GM18517 (cell line): Measurements from ENCODE around the gene CARHSP1.
"Not testable (repeated sequence)": the region's sequence is repeated elsewhere in the genome, so short reads cannot be mapped to it uniquely, and the experiment has no call there.

Experiments used
- ATAC-seq: cut with Tn5 transposase; IDR thresholded peaks from one replicate; pipeline ENCODE4 v1.9.1; 2021; ENCODE audit warnings: mild to moderate bottlenecking, moderate library complexity; ENCODE audit not compliant: unreplicated experiment

Gene CARHSP1

DNA sequence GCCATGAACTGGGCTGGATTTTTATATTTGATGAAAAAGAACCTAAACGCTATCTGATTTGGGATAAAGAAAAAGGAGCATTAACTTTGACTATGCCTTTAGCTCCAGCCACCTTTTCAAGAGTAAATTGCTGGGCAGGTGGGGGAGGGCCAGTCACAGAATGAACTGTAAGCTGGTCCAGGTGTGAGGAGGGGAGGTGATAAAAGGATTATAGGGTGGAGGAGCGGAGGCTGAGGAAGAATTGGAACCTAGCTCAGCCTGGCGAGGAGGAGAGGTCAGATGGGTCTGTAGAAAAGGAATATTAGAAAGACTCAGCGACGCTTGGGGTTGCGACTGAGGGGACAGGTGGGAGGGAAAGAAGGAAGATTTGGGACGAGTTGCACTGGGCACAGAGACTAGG, 32.0 kb downstream of the CARHSP1 start:
- not testable (repeated sequence) for ATAC-seq

DNA sequence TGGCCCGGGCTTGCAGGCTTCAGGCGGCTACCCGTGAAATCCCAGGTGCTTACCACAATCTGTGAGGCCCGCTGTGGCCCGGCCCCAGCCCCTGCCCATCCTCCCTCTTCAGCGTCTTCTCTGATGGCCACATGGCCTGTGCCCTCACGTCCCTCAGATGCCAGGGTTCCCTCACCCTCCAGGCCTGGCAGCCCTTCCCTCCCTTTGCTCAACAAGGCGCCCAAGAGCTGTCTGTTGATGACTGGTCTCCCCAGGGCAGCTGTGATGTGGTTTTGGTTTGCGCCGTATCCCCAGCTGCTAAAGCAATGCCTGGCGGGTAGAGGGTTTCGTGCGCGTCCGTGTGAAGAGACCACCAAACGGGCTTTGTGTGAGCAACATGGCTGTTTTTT, 36.1 kb downstream of the CARHSP1 start:
- no peak for ATAC-seq

DNA sequence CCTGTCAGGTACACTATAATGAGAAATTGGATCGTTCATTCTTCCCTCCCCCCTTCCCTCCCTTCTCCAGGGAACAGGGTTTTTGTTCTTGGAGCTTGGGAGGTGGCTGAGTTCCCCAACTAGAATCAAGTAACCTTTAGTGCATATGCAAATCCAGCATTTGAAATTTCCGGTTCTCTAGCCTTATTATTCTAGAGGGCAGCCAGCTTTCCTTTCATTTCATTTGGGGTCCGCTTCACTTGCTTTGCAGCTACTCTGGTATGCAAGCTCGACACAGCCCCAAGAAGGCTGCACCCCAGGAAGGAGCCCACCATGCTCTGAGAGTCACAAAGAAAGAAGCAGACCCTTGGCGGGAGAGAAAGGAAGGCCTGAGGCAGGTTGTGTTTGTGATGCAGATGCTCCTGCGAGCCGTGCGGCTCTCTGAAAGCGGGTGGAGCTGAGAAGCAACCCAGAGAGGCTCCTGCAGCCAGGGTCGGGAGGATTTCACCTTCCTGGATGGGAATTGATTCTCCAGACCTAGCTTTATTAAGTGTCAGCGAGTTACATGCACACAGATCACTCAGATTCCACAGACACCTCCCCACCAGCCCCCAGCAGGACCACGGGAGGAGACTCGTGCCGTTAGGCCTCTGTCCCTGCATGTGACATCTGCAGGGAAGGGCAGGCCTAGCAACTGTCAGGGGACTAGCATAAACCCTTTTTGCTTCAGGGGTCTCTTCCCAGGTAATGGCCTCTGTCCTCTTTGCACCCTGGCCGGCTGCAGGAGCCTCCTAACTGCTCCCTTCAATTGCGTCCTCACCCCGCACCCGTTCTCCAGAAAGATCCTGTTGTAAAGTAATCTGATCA, 36.7 kb downstream of the CARHSP1 start:
- ATAC-seq = no peak

DNA sequence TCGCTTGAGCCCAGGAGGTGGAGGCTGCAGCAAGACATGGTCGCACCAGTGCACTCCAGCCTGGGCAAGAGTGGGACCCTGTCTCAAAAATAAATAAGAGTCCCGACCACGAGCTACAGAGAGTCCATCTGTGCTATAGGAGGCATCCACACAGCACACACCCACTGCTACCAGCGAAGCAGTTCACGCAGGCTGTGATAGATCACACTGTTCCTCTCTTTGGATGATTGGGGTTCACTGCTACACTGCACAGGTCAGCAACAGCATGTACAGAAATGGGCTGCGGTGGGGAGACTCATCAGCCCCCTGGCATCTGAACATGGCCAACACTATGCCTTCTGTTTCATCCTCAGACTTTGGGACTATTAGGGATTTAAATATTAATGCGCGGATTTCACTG, 37.4 kb downstream of the CARHSP1 start:
- ATAC-seq = no peak

DNA sequence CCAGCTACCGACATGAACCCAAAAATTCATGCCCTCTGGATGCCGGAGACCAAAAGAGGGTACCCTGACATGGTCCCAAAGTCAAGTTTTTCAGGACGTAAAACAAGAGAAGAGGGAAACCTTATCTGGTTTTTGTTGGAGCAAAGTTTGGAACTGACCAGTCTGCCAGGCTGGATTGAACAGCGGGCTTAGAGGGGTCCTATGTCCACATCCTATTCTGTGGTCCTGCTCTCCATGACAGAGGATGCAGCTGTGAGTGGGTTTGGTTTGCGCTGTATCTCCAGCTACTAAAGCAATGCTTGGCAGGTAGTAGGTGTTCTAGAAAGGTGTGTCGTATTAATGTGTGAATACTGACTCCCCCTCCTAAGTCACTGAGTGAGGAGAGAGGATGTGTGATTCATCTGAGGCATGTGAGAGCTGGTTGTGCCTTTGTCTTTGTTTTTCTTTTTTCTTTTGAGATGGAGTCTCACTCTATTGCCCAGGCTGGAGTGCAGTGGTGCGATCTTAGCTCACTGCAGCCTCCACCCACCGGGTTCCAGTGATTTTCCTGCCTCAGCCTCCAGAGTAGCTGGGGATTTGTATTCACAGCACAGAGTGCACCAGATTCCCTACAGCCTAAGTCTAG, 40.2 kb downstream of the CARHSP1 start:
- ATAC-seq = no peak

DNA sequence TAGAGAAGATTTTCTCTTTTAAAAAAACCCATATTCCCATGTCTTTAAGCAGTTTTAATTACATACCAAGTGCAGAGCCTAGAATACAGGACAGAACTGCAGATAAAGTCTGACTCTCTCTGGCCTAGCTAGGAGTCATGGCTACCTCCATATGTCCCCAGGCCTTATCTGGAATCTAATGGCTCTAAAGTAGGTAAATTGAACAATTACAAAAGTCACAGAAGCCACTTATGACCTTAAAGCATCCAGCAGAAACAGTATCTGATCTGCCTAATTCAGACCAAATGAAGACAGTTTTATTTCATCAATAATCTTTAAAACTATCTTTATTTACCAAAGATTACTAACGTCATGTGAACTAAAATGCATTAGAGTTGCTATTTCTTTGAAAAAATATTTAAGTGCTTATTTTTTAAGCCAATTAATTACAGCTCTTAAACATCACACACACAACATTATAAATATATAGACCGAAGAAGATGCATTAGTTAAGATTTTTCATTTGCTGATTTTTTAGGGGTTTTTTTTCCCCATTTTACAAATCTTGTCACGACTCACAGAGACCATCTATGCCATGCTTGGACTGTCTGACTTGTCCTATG, 42.4 kb downstream of the CARHSP1 start:
- ATAC-seq = no peak

DNA sequence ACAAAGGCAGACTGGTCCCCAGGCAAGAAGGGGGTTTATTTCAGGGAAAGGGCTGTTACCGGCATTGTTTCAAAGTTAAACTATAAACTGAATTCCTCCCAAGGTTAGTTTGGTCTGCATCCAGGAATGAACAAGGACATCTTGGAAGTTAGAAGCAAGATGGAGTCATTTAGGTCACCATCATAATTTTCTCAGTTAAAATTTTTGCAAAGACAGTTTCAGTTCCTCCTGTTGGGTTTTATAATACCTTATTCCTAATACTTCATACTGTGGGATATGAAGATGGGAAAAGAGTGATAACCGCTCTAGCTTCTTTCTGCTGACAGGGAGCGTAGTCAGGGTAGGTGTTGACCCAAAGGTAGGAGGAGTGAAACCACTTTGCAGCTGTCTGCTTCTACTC, 46.4 kb downstream of the CARHSP1 start:
- ATAC-seq = no peak

DNA sequence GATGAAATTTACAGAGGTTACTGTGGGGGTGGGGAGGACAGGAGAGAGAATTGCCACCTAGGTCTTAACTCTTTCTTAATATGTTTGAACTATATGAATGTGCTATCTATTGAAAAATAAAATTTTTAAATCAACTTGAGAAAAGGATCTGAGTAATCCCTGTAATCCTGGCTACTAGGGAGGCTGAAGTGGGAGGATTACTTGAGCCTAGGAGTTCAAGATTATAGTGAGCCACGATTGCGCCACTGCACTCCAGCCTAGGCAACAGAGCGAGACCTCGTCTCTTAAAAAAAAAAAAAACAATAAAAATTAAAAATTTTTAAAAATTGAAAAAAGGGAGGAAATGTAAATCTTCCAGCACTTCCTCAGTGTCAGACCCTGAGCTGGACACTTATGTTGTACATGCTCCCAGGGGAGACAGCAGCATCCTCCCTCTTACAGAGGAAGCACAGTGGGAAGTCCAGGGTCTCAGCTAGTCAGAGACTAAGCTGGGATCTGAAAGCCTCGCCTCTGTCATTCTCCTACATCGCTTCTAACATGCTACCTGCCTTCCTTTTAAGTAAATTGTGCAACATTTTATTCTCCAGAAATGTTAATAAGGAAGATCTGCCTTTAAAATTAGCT, 49.3 kb downstream of the CARHSP1 start:
- ATAC-seq = no peak

DNA sequence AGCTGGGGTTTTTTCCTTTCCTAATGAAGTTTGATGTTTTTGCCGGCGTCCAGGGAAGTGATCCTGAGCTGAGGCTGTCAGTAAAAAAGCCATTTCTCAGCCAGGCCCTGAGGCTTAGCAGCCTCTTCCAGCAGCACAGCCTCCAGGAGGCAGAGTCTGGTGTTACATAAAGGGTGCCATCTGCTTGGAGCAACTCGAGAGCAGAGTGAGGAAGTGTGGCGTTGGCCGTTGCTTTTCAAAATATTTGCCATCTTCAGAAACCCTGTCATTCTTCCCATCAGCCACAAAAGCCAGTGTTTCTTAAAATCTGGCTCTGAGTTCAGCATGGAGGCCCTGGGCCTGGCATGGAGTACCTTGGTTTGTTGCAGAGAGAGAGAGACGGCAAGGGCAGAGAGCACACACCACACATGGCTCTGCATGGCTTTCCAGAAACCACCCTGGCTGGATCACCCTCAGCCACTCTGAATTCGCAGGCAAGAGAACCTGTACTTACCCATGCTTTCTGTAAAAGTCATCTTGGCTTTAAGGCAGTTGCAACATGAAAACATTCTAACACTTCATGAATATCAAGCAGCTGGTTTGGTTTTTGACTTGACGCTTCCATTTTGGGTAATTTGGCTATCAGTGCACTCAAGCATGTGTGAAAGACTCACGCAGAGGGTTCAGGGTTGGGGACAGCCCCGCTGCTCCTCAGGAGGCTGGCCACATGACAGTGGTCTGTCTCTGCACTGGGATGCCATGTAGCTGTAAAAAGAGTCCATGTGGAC, 50.1 kb downstream of the CARHSP1 start:
- no peak for ATAC-seq

DNA sequence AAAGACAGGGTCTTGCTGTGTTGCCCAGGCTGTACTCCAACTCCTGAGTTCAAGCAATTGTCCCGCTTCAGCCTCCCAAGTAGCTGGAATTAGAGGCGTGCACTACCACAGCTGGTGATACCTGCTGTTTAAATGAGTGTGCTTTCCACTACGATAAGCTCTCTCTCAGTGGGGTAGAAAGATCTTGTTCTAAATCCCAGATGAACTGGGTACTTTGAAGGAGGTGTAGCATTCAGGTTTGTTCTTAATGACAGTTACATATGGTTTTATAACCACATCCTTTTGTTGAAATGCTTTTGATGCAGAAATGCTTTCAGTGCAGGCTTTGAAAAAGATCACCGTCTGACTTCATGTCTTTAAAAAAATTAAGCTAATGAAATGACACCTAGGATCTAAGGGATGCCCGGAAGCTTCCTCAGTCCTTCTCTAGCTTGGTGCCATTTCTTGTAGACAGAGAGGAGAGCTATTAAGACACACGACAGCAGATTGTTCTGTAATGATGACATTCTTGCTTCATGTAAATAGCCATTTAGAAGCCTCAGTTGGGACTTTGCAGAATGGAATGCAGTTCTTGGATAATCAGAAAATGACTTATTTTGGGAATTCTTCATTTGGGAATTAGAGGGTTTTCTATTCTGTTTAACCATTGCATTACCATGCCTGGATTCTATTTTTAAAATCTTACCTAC, 51.7 kb downstream of the CARHSP1 start:
- no peak for ATAC-seq

DNA sequence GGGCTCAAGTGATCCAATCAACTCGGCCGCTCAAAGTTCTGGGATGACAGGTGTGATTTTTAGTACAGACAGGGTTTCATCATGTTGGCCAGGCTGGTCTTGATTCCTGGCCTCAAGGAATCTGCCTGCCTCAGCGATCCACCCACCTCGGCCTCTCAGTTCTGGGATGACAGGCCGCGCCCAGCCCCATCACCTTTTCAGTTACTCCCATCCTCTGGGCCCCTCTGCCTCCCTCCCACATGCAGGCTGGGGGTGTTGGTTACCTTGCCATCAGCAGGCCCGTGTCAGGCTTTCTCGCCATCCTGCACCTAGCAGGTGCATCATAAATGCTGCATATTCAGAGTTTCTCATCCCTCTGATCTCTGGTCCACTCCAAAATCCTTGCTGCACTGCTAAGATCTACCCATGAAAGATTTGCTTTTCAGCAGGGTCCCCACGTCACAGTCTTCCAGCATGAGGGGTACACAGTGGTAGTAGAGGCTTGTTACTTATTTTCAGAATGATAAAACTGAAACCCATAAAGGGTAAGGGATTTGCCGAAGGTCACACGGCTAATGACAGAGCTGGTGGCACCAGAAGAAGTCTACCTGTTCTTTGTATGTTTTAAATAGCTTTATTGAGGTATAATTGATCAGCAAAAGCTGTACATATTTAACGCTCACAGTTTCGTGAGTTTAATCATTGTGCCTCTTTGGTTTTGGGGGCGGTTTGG, 54.6 kb downstream of the CARHSP1 start:
- ATAC-seq = no peak

DNA sequence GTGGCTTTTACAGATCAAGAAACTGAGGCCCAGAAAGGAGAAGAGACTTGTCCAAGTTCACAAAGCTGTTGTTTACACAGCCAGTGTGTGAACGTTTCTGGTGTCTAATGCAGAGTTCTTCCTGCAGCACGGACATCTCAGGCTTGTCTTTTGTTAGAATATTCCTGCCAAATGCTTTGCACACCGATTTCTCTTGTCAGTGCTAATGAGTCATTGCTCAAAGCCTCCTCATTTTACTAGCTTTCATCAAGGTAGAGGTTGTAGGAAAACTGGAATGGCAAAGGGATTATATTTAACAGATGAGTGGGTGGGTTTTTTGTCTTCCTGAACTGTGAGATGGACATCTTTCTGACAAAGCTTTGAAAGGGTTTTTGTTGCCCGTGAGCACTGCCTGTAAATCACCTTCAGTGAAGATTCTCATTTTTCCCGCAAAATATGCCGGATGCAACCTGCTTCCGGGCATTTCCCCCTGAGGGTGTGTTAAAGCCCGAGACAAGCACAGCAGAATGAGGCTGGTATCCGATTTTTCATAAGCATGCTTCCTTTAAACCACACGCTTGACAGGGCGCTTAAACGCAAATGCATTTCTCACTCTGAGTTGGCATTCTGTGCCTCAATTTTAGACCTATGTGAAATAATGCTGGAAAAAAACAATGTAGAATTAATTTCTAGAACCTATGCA, 56.5 kb downstream of the CARHSP1 start:
- no peak for ATAC-seq

DNA sequence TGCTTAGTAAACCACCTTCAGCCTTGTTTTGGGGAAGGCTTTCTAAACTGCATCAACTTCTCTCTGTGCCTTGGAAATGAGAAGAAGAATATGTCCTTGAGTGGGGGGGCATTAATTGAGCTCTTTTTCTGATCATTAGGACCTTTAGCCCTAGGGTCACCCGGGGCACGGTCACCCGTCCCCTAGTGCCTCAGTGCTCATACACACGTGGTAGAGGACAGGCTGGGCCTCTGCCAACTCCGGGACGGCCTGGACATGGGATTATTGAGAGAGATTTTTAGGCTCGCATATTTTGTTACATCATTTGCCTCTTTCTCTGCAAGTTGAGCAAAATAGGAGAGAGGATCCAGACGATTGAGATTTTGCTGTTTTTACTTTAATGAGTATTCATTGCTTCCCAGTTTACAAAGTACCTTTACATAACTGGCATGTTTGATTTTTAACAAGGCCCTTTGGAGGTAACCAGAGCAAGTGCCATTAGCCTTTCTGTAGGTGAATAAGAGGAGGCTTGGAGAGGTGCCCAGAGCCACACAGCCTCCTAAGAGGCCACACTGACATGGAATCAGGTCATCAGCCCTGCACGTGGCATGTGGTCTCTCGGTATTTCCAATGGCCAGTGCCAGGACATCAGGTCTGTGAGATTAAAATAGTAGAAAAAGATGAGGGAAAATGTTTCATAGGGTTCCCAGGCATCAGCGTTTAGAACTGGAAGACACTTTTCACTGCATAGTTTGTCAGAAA, 60.0 kb downstream of the CARHSP1 start:
- ATAC-seq = no peak

DNA sequence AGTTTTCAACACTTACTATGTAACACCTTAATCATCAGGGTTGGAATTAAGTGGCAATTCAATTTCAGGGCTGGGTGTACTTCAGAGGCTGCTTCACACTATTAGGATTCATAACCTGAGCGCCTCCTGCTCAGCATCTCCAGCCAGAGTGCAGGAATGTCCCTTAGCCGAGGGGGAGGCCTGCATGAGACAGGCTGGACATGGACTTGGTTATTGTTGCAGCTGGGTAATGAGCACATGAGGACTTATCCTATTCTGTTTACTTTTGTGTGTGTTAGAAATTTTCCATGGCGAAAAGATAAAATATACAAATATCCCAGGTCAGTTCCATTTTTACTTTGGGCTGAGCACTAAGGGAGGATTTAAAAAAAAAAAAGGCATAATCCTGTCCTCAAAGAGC, 60.8 kb downstream of the CARHSP1 start:
- no peak for ATAC-seq

DNA sequence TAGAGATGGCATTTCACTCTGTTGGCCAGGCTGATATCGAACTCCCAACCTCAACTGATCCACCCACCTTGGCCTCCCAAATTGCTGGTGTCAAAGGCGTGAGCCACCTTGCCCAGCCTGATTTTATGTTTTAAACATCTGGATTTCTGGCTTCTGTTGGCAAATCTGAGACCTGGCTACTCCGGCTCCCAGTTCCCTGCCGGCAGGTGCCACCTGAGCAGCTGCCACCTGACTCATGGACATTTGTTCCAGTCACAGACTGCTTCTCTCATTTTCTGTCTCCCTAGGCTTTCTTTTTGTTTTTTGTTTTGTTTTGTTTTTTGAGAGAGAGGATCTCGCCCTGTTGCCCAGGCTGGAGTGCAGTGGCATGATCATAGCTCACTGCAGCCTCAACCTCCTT, 61.6 kb downstream of the CARHSP1 start:
- no peak for ATAC-seq

DNA sequence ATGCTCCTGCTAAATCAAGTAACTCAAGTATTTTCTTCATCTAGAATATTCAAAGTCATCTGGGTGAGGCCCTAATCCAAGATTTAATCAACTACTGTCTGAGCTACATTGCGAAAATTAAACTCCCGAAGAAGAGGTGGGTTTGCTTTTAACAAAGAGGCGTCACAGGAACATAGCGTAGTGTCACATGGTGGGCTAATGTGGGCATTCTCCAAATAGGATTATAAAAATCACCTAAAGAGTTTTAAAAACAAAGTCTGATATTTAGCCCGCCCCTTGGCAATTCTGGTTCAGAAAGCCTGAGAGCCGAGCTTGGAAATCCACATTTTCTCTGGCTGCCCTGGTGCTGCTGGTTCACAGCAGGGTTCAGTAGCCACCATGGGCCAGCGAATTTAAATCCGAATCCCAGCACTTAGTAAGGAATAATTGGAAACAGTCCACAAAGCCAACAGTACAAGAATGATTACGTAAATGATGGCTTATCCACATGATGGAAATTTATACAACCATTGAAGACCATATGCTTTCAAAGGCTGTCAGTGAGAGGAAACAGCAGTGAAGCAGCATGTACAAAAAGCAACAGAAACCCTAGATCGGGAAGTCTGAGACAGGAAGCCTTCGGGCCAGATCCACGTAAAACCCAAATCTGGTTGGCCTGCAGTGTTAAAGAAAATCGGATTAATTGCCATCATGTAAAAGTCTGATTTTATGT, 62.4 kb downstream of the CARHSP1 start:
- ATAC-seq = no peak

DNA sequence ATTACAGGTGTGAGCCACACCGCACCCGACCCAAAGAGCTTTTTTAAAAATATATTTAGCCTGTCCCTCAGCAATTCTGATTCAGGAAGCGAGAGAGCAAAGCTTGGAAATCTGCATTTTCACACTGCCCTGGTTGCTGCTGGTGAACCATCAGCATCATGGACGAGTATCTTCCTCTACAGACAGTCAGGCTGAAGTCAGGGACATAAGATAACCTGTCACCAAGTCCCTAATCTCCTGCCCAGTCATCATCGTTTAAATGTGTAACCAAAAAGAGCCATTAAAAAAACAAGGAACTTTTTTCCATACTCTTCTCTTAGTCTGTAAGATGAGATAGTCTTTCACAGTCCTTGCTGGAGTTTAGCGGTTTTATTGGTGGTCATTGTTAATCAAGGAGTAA, 64.5 kb downstream of the CARHSP1 start:
- no peak for ATAC-seq

DNA sequence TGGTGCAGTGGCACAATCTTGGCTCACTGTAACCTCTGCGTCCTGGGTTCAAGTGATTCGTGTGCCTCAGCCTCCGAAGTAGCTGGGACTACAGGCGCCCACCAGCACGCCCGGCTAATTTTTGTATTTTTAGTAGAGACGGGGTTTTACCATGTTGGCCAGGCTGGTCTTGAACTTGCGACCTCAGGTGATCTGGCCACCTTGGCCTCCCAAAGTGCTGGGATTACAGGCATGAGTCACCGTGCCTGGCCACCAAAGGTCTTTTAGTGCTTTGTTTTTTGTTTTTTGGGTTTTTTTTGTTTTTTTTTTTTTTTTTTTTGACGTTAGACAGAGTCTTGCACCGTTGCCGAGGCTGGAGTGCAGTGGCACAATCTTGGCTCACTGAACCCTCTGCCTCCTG, 65.1 kb downstream of the CARHSP1 start:
- not testable (repeated sequence) for ATAC-seq
